NB4 (cell line): ENCODE results near the gene FAM227B.

Experiments
- POLR2A ChIP-seq: IDR thresholded peaks from 2 replicates; pipeline ENCODE4 v1.6.1; 2011; ENCODE audit warnings: mild to moderate bottlenecking; ENCODE audit not compliant: insufficient read length; ENCODE audit errors: extremely low read depth
- TF ChIP-seq, protein P1 (sequence below): IDR thresholded peaks from one replicate; pipeline ENCODE4 v1.5.1; 2012; ENCODE audit warnings: low read depth, low read length
- TF ChIP-seq, protein P2 (sequence below): IDR thresholded peaks from 2 replicates; pipeline ENCODE4 v1.6.1; 2011; ENCODE audit warnings: low read depth, low read length

DNA sequence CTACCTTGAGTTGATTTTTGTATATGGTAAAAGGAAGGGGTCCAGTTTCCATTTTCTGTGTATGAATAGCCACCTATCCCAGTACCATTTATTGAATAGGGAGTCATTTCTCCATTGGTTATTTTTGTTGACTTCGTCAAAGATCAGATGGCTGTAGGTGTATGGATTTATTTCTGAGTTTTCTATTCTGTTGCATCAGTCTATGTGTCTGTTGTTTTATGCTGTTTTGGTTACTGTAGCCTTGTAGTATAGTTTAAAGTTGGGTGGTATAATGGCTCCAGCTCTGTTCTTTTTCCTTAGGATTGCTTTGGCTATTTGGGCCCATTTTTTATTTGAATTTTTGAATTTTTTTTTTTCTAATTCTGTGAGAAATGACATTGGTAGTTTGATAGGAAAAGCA, 323.0 kb downstream of the FAM227B start:
- TF ChIP-seq, protein P1, sequence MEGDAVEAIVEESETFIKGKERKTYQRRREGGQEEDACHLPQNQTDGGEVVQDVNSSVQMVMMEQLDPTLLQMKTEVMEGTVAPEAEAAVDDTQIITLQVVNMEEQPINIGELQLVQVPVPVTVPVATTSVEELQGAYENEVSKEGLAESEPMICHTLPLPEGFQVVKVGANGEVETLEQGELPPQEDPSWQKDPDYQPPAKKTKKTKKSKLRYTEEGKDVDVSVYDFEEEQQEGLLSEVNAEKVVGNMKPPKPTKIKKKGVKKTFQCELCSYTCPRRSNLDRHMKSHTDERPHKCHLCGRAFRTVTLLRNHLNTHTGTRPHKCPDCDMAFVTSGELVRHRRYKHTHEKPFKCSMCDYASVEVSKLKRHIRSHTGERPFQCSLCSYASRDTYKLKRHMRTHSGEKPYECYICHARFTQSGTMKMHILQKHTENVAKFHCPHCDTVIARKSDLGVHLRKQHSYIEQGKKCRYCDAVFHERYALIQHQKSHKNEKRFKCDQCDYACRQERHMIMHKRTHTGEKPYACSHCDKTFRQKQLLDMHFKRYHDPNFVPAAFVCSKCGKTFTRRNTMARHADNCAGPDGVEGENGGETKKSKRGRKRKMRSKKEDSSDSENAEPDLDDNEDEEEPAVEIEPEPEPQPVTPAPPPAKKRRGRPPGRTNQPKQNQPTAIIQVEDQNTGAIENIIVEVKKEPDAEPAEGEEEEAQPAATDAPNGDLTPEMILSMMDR: no peak
- TF ChIP-seq POLR2A: no peak
- TF ChIP-seq, protein P2, sequence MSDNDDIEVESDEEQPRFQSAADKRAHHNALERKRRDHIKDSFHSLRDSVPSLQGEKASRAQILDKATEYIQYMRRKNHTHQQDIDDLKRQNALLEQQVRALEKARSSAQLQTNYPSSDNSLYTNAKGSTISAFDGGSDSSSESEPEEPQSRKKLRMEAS: no peak
